H1 (cell line): Measurements from ENCODE around the gene C6orf163. TPM values are rescaled to one million over a fixed set of nuclear protein-coding genes. Genes with fewer than 3 reads are reported as not detected.

Experiments used
- CTCF ChIA-PET: fragments of 300-600 bp; sonication (Branson Sonifier 250); formaldehyde crosslinking; loops from one replicate; lab custom pipeline; 2021; ENCODE audit not compliant: partially characterized antibody; lab: Charles Lee
- POLR2A ChIA-PET: fragments of 300-600 bp; sonication (Branson Sonifier 250); formaldehyde crosslinking; loops from one replicate; lab custom pipeline; 2021; ENCODE audit warnings: inconsistent platforms; ENCODE audit not compliant: partially characterized antibody; lab: Charles Lee
- DNase-seq, 2 experiments: peaks; one replicate each; pipeline versions ENCODE4 v3.0.0 to v3.0.0-alpha.2; 2010 to 2022; ENCODE audit warnings: low spot score in 2 of 2, low read depth in 1 of 2, mixed read lengths in 1 of 2
- FAIRE-seq: peaks from 2 replicates; lab custom pipeline; 2011; peaks lifted over from hg19 to GRCh38; lab: Jason Lieb, UNC
- H2AFZ ChIP-seq: 2 replicates; pipeline ENCODE4 v1.8.1; 2012; ENCODE audit warnings: low read length, inconsistent platforms
- H2AK5ac ChIP-seq: 2 replicates; pipeline ENCODE4 v1.6.1; 2013; ENCODE audit warnings: low read depth, low read length
- H2BK120ac ChIP-seq: replicated peaks from 2 replicates; pipeline ENCODE3; 2013; ENCODE audit warnings: low read depth, low read length, inconsistent platforms
- H2BK12ac ChIP-seq: 2 replicates; pipeline ENCODE4 v1.6.1; 2013; ENCODE audit warnings: low read depth, low read length
- H2BK15ac ChIP-seq: 2 replicates; pipeline ENCODE4 v1.6.1; 2013; ENCODE audit warnings: low read length
- H2BK20ac ChIP-seq: 2 replicates; pipeline ENCODE4 v1.6.1; 2013; ENCODE audit warnings: low read length
- H2BK5ac ChIP-seq: 2 replicates; pipeline ENCODE4 v1.6.1; 2013; ENCODE audit warnings: low read depth, low read length
- H3K14ac ChIP-seq: 2 replicates; pipeline ENCODE4 v1.6.1; 2013; ENCODE audit warnings: inconsistent platforms; ENCODE audit not compliant: insufficient read length
- H3K18ac ChIP-seq: 2 replicates; pipeline ENCODE4 v1.6.1; 2013; ENCODE audit warnings: low read length; ENCODE audit errors: extremely low read depth
- H3K23ac ChIP-seq: 2 replicates; pipeline ENCODE4 v1.6.1; 2013; ENCODE audit warnings: inconsistent platforms; ENCODE audit not compliant: insufficient read length
- H3K23me2 ChIP-seq: 2 replicates; pipeline ENCODE4 v1.6.1; 2013; ENCODE audit warnings: low read depth, low read length
- H3K27ac ChIP-seq: 2 replicates; pipeline ENCODE4 v1.6.1; 2011; ENCODE audit warnings: low read depth, low read length, inconsistent platforms
- H3K27me3 ChIP-seq, 4 experiments: replicated peaks in 1 of 4; 1 replicate in 1 of 4; 2 replicates in 3 of 4; pipeline versions ENCODE4 v1.6.1 to v1.8.1; 2011 to 2013; ENCODE audit warnings: low read length in 3 of 4, mild to moderate bottlenecking in 3 of 4, inconsistent platforms in 2 of 4, mixed read lengths in 2 of 4, moderate library complexity in 1 of 4; ENCODE audit not compliant: control insufficient read depth in 3 of 4, insufficient read depth in 3 of 4; ENCODE audit errors: extremely low read depth in 1 of 4
- H3K36me3 ChIP-seq, 4 experiments: 2 replicates each; pipeline versions ENCODE4 v1.6.1 to v1.8.1; 2011 to 2013; ENCODE audit warnings: mild to moderate bottlenecking in 4 of 4, low read length in 3 of 4, moderate library complexity in 2 of 4, control low read depth in 1 of 4, inconsistent platforms in 1 of 4; ENCODE audit not compliant: insufficient read depth in 4 of 4, control insufficient read depth in 2 of 4
- H3K4ac ChIP-seq: replicated peaks from 2 replicates; pipeline ENCODE3; 2013; ENCODE audit warnings: low read length, low read depth, mixed read lengths, inconsistent platforms; ENCODE audit not compliant: insufficient read length
- H3K4me1 ChIP-seq, 4 experiments: replicated peaks in 1 of 4; 1 replicate in 1 of 4; 2 replicates in 3 of 4; pipeline versions ENCODE4 v1.6.1 to v1.8.1; 2011 to 2013; ENCODE audit warnings: low read length in 3 of 4, inconsistent platforms in 2 of 4, mixed read lengths in 1 of 4; ENCODE audit not compliant: insufficient read depth in 4 of 4, control insufficient read depth in 3 of 4
- H3K4me2 ChIP-seq, 2 experiments: 2 replicates each; pipeline versions ENCODE4 v1.6.1 to v1.8.1; 2011 to 2013; ENCODE audit warnings: low read depth in 2 of 2, low read length in 2 of 2, control low read depth in 1 of 2, inconsistent platforms in 1 of 2, mild to moderate bottlenecking in 1 of 2; ENCODE audit not compliant: insufficient read depth in 1 of 2
- H3K4me3 ChIP-seq, 4 experiments: fragments of 200-600, 300-600 bp in 1 of 4; sonication (generic), shearing (Covaris generic), sonication (Bioruptor Twin) in 1 of 4; 2 replicates each; pipeline versions ENCODE4 v1.5.1 to v1.8.1; 2011 to 2016; ENCODE audit warnings: low read length in 4 of 4, low read depth in 3 of 4, control low read depth in 2 of 4, inconsistent platforms in 2 of 4, mild to moderate bottlenecking in 2 of 4, mixed read lengths in 1 of 4, moderate library complexity in 1 of 4; ENCODE audit not compliant: insufficient read depth in 2 of 4; ENCODE audit errors: extremely low read depth in 1 of 4
- H3K56ac ChIP-seq: replicated peaks from 2 replicates; pipeline ENCODE3; 2013; ENCODE audit warnings: low read depth, mild to moderate bottlenecking, mixed read lengths, low read length, inconsistent platforms; ENCODE audit not compliant: insufficient read length
- H3K79me1 ChIP-seq: 2 replicates; pipeline ENCODE4 v1.6.1; 2013; ENCODE audit warnings: low read depth, low read length, control low read depth
- H3K79me2 ChIP-seq, 2 experiments: 2 replicates each; pipeline versions ENCODE4 v1.6.1 to v1.8.1; 2012 to 2013; ENCODE audit warnings: low read length in 2 of 2, mild to moderate bottlenecking in 2 of 2, inconsistent platforms in 1 of 2; ENCODE audit not compliant: insufficient read depth in 2 of 2, control insufficient read depth in 1 of 2
- H3K9ac ChIP-seq, 4 experiments: replicated peaks in 1 of 4; 1 replicate in 1 of 4; 2 replicates in 3 of 4; pipeline versions ENCODE4 v1.6.1 to v1.8.1; 2011 to 2013; ENCODE audit warnings: low read depth in 3 of 4, low read length in 3 of 4, control low read depth in 2 of 4, mild to moderate bottlenecking in 2 of 4, moderate library complexity in 2 of 4, inconsistent platforms in 1 of 4; ENCODE audit errors: extremely low read depth in 1 of 4
- H3K9me3 ChIP-seq, 2 experiments: 2 replicates each; pipeline versions ENCODE4 v1.6.1 to v1.8.1; 2012 to 2013; ENCODE audit warnings: mild to moderate bottlenecking in 2 of 2, moderate library complexity in 2 of 2, control low read depth in 1 of 2, inconsistent platforms in 1 of 2, low read depth in 1 of 2, low read length in 1 of 2, mixed read lengths in 1 of 2; ENCODE audit not compliant: insufficient read depth in 2 of 2
- H4K20me1 ChIP-seq, 2 experiments: replicated peaks in 1 of 2; 2 replicates each; pipeline versions ENCODE3 to v1.8.1; 2011 to 2013; ENCODE audit warnings: inconsistent platforms in 2 of 2, low read length in 2 of 2, mild to moderate bottlenecking in 1 of 2; ENCODE audit not compliant: insufficient read depth in 2 of 2, control insufficient read depth in 1 of 2
- H4K5ac ChIP-seq: 2 replicates; pipeline ENCODE4 v1.6.1; 2013; ENCODE audit warnings: low read length, low read depth, mixed read lengths, inconsistent platforms; ENCODE audit not compliant: insufficient read length
- H4K8ac ChIP-seq: 2 replicates; pipeline ENCODE4 v1.8.0; 2013; ENCODE audit warnings: mild to moderate bottlenecking, moderate library complexity, low read length, inconsistent platforms; ENCODE audit not compliant: insufficient read depth; ENCODE audit errors: extremely low read depth
- H4K91ac ChIP-seq: replicated peaks from 2 replicates; pipeline ENCODE3; 2013; ENCODE audit warnings: low read length, mixed read lengths, inconsistent platforms; ENCODE audit not compliant: insufficient read length
- CBX5 ChIP-seq: fragments of 300-800, 300-1000 bp; sonication (generic); IDR thresholded peaks from 2 replicates; pipeline ENCODE4 v1.7.1; 2016; ENCODE audit warnings: antibody characterized with exemption, low read length, low read depth
- CTBP2 ChIP-seq: IDR thresholded peaks from 2 replicates; pipeline ENCODE4 v1.7.0; 2011; ENCODE audit warnings: borderline replicate concordance, mild to moderate bottlenecking, moderate library complexity, mixed read lengths, low read length; ENCODE audit not compliant: insufficient read depth, insufficient read length
- EP300 ChIP-seq, 2 experiments: IDR thresholded peaks; 1 replicate in 1 of 2; 2 replicates in 1 of 2; pipeline ENCODE4 v1.6.1; 2011 to 2012; ENCODE audit warnings: low read depth in 2 of 2, low read length in 2 of 2, mild to moderate bottlenecking in 2 of 2, borderline replicate concordance in 1 of 2, inconsistent platforms in 1 of 2, moderate library complexity in 1 of 2
- EZH2 ChIP-seq: fragments of 200-600 bp; sonication (generic); IDR thresholded peaks from 2 replicates; pipeline ENCODE4 v1.7.1; 2012; ENCODE audit warnings: low read depth, mild to moderate bottlenecking, moderate library complexity, low read length, inconsistent platforms; ENCODE audit not compliant: severe bottlenecking
- FOSL1 ChIP-seq: IDR thresholded peaks from 2 replicates; pipeline ENCODE4 v1.6.1; 2011; ENCODE audit warnings: mild to moderate bottlenecking, low read depth, low read length, moderate library complexity; ENCODE audit not compliant: insufficient read depth
- GABPA ChIP-seq: IDR thresholded peaks from 2 replicates; pipeline ENCODE4 v1.6.1; 2011; ENCODE audit warnings: mild to moderate bottlenecking, low read length, moderate library complexity, borderline replicate concordance; ENCODE audit not compliant: insufficient read depth
- KDM5A ChIP-seq: fragments of 200-600 bp; IDR thresholded peaks from 2 replicates; pipeline ENCODE4 v1.7.1; 2012; ENCODE audit warnings: mild to moderate bottlenecking, low read length, inconsistent platforms, mixed read lengths
- RNF2 ChIP-seq: fragments of 200-900, 300-1000 bp; sonication (generic); IDR thresholded peaks from 2 replicates; pipeline ENCODE4 v1.7.1; 2016; ENCODE audit warnings: borderline replicate concordance, low read depth, mild to moderate bottlenecking, antibody characterized with exemption, low read length; ENCODE audit not compliant: poor library complexity, severe bottlenecking; ENCODE audit errors: missing control alignments
- SP1 ChIP-seq: IDR thresholded peaks from 2 replicates; pipeline ENCODE4 v1.6.1; 2011; ENCODE audit warnings: low read depth, low read length
- TEAD4 ChIP-seq: IDR thresholded peaks from 2 replicates; pipeline ENCODE4 v1.6.1; 2012; ENCODE audit warnings: low read depth, low read length, inconsistent platforms, mixed read lengths
- WGBS, 2 experiments: shearing (Covaris generic) in 1 of 2; methylation state at CpG; one replicate each; pipeline versions ENCODE4 v1.1.6 to v1.1.7; 2013 to 2015; ENCODE audit warnings: low lambda C conversion rate in 2 of 2, mixed read lengths in 2 of 2, inconsistent platforms in 1 of 2, low coverage in 1 of 2, missing lambda C conversion rate in 1 of 2; ENCODE audit not compliant: insufficient replicate concordance in 2 of 2, insufficient coverage in 1 of 2, insufficient read length in 1 of 2; ENCODE audit errors: extremely low coverage in 1 of 2, missing lambda C conversion rate in 1 of 2; 5-methylcytosine and 5-hydroxymethylcytosine counted together
- polyA plus RNA-seq, 7 experiments: library from polyadenylated mRNA; depleted of rRNA in 3 of 7; stranded (reverse) in 5 of 7; unstranded in 2 of 7; fragments of >200 nt in 5 of 7; fragments of 200-250 nt in 2 of 7; gene quantifications; 1 replicate in 5 of 7; 2 replicates in 1 of 7; 4 replicates in 1 of 7; pipeline versions ENCODE4 v1.2.1 to v1.2.3, GENCODE V29; 2011 to 2013; ENCODE audit warnings: missing spikeins in 2 of 7, mixed read lengths in 2 of 7
- total RNA-seq: library from RNA; stranded (reverse); fragmentation: NEBNext Ultra II Directional; extraction: Animal tissue kit (Norgen Biotek cat#: 25700); gene quantifications from 2 replicates; pipeline ENCODE4 v1.2.1, GENCODE V29; 2021
- TF ChIP-seq, protein P1 (sequence below): IDR thresholded peaks from 2 replicates; pipeline ENCODE4 v1.6.1; 2011; ENCODE audit warnings: low read depth, mild to moderate bottlenecking, low read length; ENCODE audit not compliant: insufficient read depth

C6orf163 gene
- total and polyA plus RNA-seq, 2 of the 8 experiments (the other 6 are each of a cell fraction or from before 2014, with no cell fraction given), result 0.36 to 1.5 TPM

DNA sequence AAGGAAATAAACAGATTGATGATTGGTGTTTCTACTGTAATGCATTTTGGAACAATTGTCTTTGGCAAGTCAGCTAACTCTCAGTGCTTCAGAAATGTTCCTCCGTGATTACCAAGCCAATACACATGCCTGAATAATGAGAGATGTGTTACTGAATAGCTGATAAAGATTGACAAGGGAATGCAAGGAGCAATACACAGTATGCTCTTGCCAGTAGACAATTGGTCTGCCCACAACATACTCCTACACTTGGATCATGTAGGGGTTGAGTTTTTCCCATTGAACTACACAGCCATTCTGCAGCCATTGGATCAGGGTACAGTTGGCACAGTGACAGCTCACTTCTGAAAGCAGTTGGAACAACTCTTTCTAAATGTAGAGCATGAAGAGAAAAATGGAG, 9.9 kb upstream of the C6orf163 start:
- no peak overlapping the region for H3K9ac ChIP-seq
- H3K23ac ChIP-seq, result no peak overlapping the region
- H3K4me1 ChIP-seq, result peaks cover 0 to 5% (median 0%) of the 10 kb centered on the region in 4 experiments; a peak in 3 of 7 replicates
- no peak overlapping the region for H4K91ac ChIP-seq
- H3K27me3 ChIP-seq, result no peaks in the 10 kb centered on the region
- H2BK15ac ChIP-seq, result no peak overlapping the region
- no peaks in the 10 kb centered on the region for H3K9me3 ChIP-seq
- 100% methylated on average over 1 of the region's 1 CpG; no CpG with 5 or more reads in 1 of the 2 experiments for WGBS, 2 experiments
- POLR2A ChIA-PET, result interaction anchor here (1.4 kb wide), 1 partner anchor 59 kb away, joined by 3 read pairs; no protein-coding TSS in a partner anchor
- no peaks in the 10 kb centered on the region for H4K20me1 ChIP-seq
- H2AK5ac ChIP-seq, result no peak overlapping the region
- H2AFZ ChIP-seq, result no peak overlapping the region
- H4K5ac ChIP-seq, result no peak overlapping the region
- H3K56ac ChIP-seq, result no peak overlapping the region
- H3K23me2 ChIP-seq, result no peaks in the 10 kb centered on the region
- H3K79me1 ChIP-seq, result no peaks in the 10 kb centered on the region
- H3K36me3 ChIP-seq, result no peaks in the 10 kb centered on the region; a peak in 1 of 8 replicates
- no peak overlapping the region for H3K18ac ChIP-seq
- no peak for TF ChIP-seq EP300 (IDR thresholded peaks at IDR 0.05; ENCODE audit: borderline replicate concordance in 1 of 2, low read depth in 2 of 2, low read length in 2 of 2)
- TF ChIP-seq KDM5A, result no peak
- no peak for TF ChIP-seq SP1
- no peak for TF ChIP-seq CBX5
- no peak for TF ChIP-seq TEAD4
- no peak for TF ChIP-seq EZH2
- TF ChIP-seq FOSL1, result no peak
- no peak for TF ChIP-seq CTBP2
- TF ChIP-seq GABPA, result no peak
- no peak for TF ChIP-seq RNF2
- TF ChIP-seq, protein P1, sequence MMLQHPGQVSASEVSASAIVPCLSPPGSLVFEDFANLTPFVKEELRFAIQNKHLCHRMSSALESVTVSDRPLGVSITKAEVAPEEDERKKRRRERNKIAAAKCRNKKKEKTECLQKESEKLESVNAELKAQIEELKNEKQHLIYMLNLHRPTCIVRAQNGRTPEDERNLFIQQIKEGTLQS, result no peak
- no peak overlapping the region for H2BK5ac ChIP-seq
- H2BK120ac ChIP-seq, result no peak overlapping the region
- H4K8ac ChIP-seq, result no peak overlapping the region
- FAIRE-seq (no peak), DNase-seq (no peak)
- H2BK12ac ChIP-seq, result no peak overlapping the region
- H3K27ac ChIP-seq, result no peak overlapping the region
- no peak overlapping the region for H2BK20ac ChIP-seq
- no peak overlapping the region for H3K4ac ChIP-seq
- no peak overlapping the region for H3K4me2 ChIP-seq
- CTCF ChIA-PET, result interaction anchor here (1.0 to 2.8 kb wide), 3 partner anchors 10 to 56 kb away, joined by 3 to 10 read pairs (median 7); partner anchors contain the start of gene C6orf163
- no peak overlapping the region for H3K4me3 ChIP-seq
- no peak overlapping the region for H3K14ac ChIP-seq
- H3K79me2 ChIP-seq, result peaks cover 0 to 15% of the 10 kb centered on the region in 2 experiments; a peak in 3 of 4 replicates
